GM12873 (cell line): Measurements from ENCODE around the gene SMCO2.

ENCODE experiments used
- CTCF ChIP-seq: IDR thresholded peaks from 2 replicates; pipeline ENCODE4 v1.5.1; 2012; ENCODE audit warnings: low read depth, mild to moderate bottlenecking, moderate library complexity, low read length, control low read depth; ENCODE audit not compliant: insufficient read depth; ENCODE audit errors: missing control alignments

Gene SMCO2

GRCh38 chr12:27498149-27498548 lies 51.6 kb downstream of the SMCO2 start:
- no peak for TF ChIP-seq CTCF

- TF ChIP-seq CTCF = no peak
Measured at GRCh38 chr12:27498761-27499160, 52.2 kb downstream of the SMCO2 start.

GRCh38 chr12:27499377-27499776 lies 52.8 kb downstream of the SMCO2 start:
- no peak for TF ChIP-seq CTCF

- TF ChIP-seq CTCF = no peak
Measured at GRCh38 chr12:27500546-27500945, 54.0 kb downstream of the SMCO2 start.

GRCh38 chr12:27502021-27502435 lies 55.5 kb downstream of the SMCO2 start:
- no peak for TF ChIP-seq CTCF

GRCh38 chr12:27504507-27504906 lies 58.0 kb downstream of the SMCO2 start:
- TF ChIP-seq CTCF = no peak

- no peak for TF ChIP-seq CTCF
Measured at GRCh38 chr12:27505109-27505508, 58.6 kb downstream of the SMCO2 start.
